NOMO-1 treated with DMSO at 0.1 percent for 48 hours (cell line): ENCODE results near the gene TBC1D3I.
"Not testable (repeated sequence)": the region's sequence is repeated elsewhere in the genome, so short reads cannot be mapped to it uniquely, and the experiment has no call there.

ENCODE experiments used
- DNase-seq: peaks from one replicate; lab custom pipeline; 2025; ENCODE audit not compliant: unreplicated experiment; lab: John Stamatoyannopoulos, UW

The TBC1D3I gene

DNA sequence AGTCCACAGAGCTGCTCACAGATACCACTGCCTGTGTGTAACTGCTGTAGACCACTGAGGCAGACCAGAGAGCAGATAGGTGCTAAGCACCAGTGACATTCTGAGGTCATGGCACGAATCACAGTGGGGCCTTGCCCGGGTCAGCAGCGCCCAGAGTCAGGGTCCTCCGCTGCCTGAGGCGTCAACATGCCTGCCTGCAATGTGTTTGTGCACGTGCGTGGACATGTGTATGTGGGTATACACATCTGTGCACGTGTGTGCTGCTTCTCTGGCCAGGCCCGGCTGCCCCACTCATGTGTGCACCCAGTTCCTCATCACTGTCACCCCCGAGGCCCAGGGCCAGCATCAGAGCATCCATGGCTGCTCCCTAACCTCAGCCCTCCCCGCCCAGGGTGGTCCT is at the start of gene TBC1D3I:
TBC1D3I (minus strand) TSS at position 101 of the 400 bp plus-strand sequence. CDS start 1,585 bp downstream, outside the sequence.
- not testable (repeated sequence) for DNase-seq

GRCh38 chr17:36295161-36295560 is 30.8 kb upstream of the TBC1D3I start:
- DNase-seq = not testable (repeated sequence)

DNA sequence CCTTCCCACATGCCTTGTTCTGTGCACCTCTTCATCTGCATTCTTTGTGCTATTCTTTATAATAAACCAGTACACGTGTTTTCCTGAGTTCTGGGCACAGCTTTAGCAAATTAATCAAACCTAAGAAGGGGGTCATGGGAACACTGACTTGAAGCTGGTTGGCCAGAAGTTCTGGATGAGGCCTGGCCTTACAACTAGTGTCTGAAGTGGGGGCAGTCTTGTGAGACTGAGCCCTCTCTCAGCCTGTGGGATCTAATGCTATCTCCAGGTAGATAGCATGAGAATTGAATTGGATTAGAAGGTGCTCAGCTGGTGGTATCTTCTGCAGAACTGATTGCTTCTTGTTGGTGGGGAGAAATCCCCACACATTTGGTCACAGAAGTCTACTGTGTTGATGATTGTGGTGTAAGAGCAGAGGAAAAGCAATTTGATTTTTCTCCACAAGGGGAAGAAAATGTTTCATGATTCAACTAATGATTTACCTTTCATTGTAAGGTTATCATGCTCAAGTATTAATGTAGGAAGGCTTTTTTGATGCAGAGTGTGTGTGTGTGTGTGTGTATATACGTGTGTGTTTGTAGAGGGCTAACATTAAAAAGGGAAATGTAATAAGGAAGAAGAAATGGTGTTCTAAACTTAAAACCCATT is 25.7 kb upstream of the TBC1D3I start:
- not testable (repeated sequence) for DNase-seq

GRCh38 chr17:36284219-36284618 is 19.8 kb upstream of the TBC1D3I start:
- not testable (repeated sequence) for DNase-seq

- not testable (repeated sequence) for DNase-seq
Measured at GRCh38 chr17:36283256-36283655, 18.9 kb upstream of the TBC1D3I start.

GRCh38 chr17:36242046-36242445 is 22.3 kb downstream of the TBC1D3I start:
- not testable (repeated sequence) for DNase-seq

DNA sequence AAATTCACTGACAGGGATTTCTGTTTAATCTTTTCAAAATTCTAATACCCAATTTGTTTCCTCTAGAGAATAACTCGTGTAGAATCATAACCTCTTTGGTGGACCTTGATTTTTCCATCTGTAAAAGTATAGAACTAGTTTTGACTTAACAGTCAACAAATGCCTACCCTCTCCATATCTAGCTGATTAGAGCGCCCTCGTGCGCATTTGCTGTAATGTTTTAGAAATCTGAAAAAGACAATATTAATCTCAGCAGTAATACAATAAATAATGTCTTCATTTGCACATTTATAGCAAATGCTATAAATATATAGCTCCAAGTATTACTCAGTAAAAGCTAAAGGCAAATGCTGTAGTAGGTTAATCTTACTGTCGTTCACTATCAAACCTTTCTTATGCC is 34.7 kb downstream of the TBC1D3I start:
- DNase-seq = not testable (repeated sequence)

DNA sequence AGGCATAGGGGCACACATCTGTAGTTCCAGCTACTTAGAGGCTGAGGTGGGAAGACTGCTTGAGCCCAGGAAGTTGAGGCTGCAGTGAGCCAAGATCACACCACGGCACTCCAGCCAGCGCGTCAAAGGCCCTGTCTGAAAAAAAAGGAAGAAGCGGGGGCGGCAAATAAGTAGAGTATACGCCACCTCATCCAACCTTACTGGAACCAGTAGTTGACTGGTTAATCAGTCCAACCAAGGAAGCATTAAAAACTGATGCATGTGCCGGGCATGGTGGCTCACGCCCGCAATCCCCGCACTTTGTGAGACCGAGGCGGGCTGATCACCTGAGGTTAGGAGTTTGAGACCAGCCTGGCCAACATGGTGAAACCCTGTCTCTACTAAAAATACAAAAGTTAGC is 41.4 kb downstream of the TBC1D3I start:
- DNase-seq = not testable (repeated sequence)

DNA sequence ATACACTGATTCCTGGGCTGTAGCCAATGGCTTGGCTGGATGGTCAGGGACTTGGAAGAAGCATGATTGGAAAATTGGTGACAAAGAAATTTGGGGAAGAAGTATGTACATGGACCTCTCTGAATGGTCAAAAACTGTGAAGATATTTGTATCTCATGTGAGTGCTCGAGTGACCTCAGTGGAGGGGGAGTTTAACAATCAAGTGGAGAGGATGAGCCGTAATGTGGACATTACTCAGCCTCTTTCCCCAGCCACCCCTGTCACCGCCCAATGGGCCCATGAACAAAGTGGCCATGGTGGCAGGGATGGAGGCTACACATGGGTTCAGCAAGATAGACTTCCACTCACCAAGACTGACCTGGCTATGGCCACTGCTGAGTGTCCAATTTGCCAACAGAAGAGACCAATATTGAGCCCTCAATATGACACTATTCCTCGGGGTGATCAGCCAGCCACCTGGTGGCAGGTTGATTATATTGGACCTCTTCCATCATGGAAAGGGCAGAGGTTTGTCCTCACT is 42.7 kb downstream of the TBC1D3I start:
- not testable (repeated sequence) for DNase-seq

GRCh38 chr17:36220737-36221580 is 43.4 kb downstream of the TBC1D3I start:
- DNase-seq = not testable (repeated sequence)

DNA sequence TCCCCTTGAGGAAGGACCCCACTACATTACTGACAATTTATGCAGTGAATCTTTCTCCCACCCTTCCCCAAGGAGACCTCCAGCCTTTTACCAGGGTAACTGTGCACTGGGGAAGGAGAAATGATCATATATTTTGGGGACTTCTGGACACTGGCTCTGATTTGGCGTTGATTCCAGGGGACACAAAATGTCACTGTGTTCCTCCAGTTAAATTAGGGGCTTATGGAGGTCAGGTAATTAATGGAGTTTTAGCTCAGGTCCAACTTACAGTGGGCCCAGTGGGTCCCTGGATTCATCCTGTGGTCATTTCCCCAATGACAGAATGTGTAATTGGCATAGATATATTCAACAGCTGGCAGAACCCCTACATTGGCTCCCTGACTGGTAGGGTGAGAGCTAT is 44.8 kb downstream of the TBC1D3I start:
- DNase-seq = not testable (repeated sequence)

- DNase-seq = not testable (repeated sequence)
Measured at GRCh38 chr17:36215406-36216308, 48.7 kb downstream of the TBC1D3I start.

- no peak for DNase-seq
Measured at GRCh38 chr17:36214918-36215317, 49.5 kb downstream of the TBC1D3I start.

DNA sequence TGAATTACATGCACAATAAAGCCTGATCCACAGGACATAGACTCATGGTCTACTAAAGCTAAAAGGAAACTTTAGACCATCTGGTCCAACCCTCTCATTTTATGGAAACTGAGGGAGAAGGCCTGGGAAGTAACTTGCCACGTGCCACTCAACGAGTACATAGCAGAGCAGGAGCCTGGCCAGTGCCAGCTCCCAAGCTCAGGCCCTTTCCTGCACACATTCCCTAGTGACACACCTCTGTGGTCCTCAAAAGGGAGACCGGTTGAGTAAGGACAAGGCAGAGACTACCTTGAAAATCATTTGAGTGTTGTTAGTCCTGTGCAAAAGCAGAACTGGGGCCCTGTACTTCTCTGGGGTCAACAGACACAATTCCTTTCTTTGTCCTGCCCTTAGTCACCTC is 50.7 kb downstream of the TBC1D3I start:
- DNase-seq = no peak

DNA sequence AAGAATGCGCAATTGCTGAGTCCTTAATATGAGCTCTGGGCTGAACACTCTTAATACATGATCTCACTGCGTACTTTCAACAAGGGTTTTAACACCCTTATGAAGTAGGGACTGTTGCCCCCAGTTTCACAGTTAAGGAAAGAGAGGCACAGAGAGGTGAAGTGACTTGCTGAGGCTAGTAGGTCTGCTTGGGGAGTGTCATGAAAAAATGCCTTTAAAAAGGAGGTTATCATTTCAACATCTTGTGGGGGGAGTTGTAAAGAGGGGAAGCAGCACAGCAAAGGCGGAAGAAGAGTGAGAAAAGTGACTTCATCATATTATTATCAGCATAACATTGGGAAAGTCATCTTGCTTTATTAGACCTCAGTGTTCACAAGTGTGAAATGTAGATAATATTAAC is 51.4 kb downstream of the TBC1D3I start:
- peak; percentile 95 for DNase-seq

- no peak for DNase-seq
Measured at GRCh38 chr17:36212272-36212605, 52.1 kb downstream of the TBC1D3I start.

DNA sequence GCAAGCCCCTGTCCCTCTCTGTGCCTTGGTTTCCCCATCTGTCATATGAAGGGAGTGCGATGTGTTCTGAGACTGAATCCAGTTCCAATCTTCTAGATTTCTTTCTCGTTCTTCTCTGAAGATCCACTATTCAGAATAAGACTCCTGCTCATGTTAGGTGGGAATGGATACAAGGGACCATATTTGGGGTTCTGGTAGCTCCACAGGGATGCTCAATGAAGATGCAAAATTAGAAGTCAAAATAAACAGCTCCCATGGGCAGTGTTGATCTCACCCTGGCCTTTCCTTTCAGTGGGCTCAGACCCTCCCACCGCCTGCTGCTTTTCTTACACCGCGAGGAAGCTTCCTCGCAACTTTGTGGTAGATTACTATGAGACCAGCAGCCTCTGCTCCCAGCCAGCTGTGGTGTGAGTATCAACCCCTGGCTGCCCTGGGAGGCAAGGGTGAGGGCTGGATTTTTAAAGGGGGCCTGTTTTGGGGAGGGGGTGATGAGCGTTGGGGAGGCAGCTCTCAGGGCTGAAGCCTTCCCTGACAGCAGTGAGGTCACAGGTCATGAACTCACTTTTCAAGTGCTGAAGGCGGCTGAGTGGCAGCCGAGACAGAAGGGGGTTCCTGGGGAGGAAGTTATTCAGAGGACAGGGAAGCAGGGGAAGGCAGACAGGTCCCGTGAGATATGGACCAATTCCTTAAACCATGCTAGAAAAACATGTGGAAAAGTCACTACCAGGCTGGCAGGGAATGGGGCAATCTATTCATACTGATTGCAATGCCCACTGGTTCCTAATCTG is 52.7 kb downstream of the TBC1D3I start:
- not testable (repeated sequence) for DNase-seq

- peak; percentile 93 for DNase-seq
Measured at GRCh38 chr17:36210439-36211211, 53.7 kb downstream of the TBC1D3I start, which contains the start of gene CCL4L2. Gene CCL4L2, plus strand, starts transcription at chr17:36211063.

DNA sequence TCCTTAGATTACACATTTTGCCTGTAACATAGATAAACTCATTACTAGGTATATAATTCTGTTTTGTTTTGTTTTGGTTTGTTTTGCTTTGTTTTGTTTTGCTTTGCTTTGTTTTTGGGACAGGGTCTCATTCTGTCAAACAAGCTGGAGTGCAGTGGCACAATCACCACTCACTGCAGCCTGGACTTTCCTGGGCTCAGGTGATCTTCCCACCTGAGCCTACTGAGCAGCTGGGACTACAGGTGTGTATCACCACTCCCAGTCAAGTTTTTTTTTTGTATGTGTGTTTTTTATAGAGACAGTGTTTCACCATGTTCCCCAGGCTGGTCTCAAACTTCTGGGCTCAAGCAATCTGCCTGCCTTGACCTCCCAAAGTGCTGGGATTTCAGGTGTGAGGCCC is 54.8 kb downstream of the TBC1D3I start:
- no peak for DNase-seq
